Heart left ventricle (tissue), 13 donors: ENCODE measurements around the gene RHO.

Source experiments
- CTCF ChIP-seq, 12 donors: fragments of 200-600 bp; sonication (generic) in 4 of 12; IDR thresholded peaks; one replicate each; pipeline versions ENCODE4 v1.5.0 to v1.8.0; 2018 to 2022; ENCODE audit warnings: antibody characterized with exemption in 12 of 12, mild to moderate bottlenecking in 5 of 12
- POLR2A ChIP-seq, 2 donors: fragments of 450-650 bp; IDR thresholded peaks; one replicate each; pipeline ENCODE4 v1.6.1; 2017; ENCODE audit warnings: antibody characterized with exemption in 2 of 2, mild to moderate bottlenecking in 2 of 2, moderate library complexity in 2 of 2
- donor health status: ischemic (EF 13 %, LVEDD 7.1; RV severe dilation, severe dysfunction).
- donor health status: DM: no; HTN: yes; CAD: no.
- donor health status: DM: no; HTN: no; CAD: no.
- donor health status: ischemic (EF 25% LVEDD 6.9; RV normal size, moderate dysfunction).
- donor health status: ischemic (EF 25% LVEDD 5.7; RV mildly dilated, moderate dysfunction).
- donor health status: ischemic (EF 35%, LVEDD 5.7; RV mildly dilated, moderate dysfunction).
- donor health status: nonischemic (EF 11% LVEDD 7.7; RV severe dilation, severe dysfunction).
- donor health status: DM: yes; HTN: yes; CAD: no.
- donor health status: PGD.
- donor health status: ischemic (EF 29% LVEDD 5.4; RV normal size, mild dysfunction).
- donor health status: nonischemic (EF 23%, LVEDD 6.1; RV moderate dilation, normal function).

DNA sequence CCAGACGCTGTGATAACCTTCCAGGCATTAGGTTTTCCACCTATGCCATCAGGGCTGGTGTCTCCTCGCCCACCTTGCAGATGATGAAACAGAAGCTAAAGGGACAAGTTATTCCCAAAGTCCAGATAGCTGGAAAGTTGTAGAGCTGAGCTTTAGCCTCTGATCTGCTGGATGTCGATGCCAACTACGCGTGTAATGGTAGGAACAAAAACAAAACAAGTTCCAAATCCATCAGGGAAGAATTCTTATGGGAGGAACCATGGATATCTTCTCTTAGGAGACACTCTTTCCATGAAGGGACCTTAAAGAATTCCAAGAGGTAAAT, 28.1 kb upstream of the RHO start:
- no peak for TF ChIP-seq POLR2A (IDR thresholded peaks at IDR 0.05)
- TF ChIP-seq CTCF (IDR thresholded peaks at IDR 0.05) = no peak
